Ureter (tissue), 1 donor: ENCODE measurements around the gene IRAG1. TPM values are rescaled to one million over a fixed set of nuclear protein-coding genes. Genes with fewer than 3 reads are reported as not detected.
A peak's percentile ranks its signal among the peaks of the same experiment; 100 is the strongest.

Source experiments
- DNase-seq: peaks from one replicate; pipeline ENCODE4 v3.0.0-alpha.2; 2020; ENCODE audit warnings: low spot score
- total RNA-seq: library from RNA; stranded (reverse); gene quantifications from one replicate; pipeline ENCODE4 v1.2.4, GENCODE V29; 2023
- donor health status: DM: yes; HTN: yes; CAD: no.

The IRAG1 gene, protein sequence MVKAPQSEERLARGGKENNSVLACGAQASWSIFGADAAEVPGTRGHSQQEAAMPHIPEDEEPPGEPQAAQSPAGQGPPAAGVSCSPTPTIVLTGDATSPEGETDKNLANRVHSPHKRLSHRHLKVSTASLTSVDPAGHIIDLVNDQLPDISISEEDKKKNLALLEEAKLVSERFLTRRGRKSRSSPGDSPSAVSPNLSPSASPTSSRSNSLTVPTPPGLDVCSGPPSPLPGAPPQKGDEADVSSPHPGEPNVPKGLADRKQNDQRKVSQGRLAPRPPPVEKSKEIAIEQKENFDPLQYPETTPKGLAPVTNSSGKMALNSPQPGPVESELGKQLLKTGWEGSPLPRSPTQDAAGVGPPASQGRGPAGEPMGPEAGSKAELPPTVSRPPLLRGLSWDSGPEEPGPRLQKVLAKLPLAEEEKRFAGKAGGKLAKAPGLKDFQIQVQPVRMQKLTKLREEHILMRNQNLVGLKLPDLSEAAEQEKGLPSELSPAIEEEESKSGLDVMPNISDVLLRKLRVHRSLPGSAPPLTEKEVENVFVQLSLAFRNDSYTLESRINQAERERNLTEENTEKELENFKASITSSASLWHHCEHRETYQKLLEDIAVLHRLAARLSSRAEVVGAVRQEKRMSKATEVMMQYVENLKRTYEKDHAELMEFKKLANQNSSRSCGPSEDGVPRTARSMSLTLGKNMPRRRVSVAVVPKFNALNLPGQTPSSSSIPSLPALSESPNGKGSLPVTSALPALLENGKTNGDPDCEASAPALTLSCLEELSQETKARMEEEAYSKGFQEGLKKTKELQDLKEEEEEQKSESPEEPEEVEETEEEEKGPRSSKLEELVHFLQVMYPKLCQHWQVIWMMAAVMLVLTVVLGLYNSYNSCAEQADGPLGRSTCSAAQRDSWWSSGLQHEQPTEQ
- 75.5 TPM for total RNA-seq

GRCh38 chr11:10693509-10694081 is at the start of gene IRAG1:
Gene IRAG1, minus strand, starts transcription at chr11:10693755. Its CDS starts 153 bp downstream, at chr11:10693602.
- DNase-seq = peak; percentile 75

DNA sequence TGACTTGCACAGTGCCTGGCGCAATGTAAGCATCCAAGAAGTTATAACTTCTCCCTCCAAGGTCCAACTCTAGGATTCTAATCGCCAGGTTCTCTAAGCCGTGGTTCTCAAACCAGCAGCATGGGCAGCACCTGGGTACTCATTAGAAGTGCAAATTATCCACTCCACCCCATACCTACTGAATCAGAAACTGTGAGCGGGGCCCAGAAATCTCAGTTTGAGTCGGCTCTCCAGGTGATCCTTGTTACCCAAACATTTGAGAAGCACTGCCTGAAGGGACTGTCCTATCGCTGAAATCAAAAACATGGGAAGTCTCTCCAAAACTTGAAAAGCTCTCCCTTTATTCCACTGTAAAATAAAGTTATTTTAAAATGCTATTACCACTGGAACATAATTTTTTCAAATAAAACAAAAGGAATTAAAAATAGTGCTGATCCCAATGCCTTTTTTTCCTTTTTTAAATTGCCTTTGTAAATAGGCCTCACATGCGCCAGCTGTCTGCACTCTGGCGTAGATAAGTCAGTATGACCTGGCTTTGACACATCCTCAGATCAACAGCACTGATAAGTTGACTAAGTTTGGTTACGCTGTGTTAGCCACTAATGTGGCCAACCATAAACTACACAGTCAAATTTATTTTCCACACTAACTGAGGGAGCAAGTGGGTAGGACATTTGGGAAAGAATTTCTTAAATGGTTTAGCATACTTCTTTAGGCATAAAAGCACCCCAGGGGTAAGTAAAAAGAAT is 49.1 kb upstream of the IRAG1 start:
- DNase-seq = no peak

DNA sequence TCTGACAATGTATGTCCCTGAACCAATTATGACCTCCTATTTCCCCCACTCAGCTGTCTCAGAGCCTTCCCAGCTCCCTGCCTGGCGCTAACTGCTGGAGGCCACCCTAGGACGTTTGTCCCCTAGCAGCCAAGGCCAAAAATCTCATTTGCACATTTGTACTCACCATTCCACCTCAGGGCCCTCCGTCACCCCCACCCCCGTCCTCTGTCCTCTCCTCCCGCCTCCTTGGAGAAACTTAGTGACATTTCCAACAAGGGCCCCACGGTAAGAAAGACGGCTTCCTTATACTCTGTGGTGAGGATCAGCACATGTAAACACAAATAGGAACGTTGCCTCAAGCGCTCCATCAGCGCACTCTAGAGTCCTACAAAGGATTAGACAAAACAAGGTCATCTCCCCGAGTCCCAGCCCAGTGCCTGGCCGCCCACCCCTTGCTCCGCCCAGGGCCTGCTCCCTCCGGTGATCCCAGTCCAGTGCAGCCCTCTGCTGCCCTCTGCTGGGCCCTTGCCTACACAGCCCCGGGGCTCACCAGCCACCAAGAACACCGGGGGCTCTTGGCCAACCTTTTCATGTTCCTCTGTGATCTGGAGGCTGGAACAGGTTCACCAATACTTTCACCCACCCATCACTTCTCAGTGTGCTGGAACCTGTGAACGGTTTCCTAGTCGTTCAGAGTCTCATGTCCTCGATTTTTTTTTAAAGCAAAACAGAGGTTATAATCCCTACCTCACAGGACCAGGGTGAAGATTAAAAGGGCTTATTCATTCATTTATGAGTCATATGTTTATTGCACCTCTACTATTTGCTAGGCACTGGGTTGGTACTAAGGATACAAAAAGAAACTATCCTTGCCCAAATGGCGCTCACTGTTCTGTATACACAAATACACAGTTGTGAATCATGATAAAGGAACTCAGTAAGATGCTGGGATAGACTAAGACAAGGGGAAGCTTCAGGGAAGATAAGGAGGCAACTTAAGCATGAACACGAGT is 42.2 kb upstream of the IRAG1 start:
- peak; percentile 96 for DNase-seq

DNA sequence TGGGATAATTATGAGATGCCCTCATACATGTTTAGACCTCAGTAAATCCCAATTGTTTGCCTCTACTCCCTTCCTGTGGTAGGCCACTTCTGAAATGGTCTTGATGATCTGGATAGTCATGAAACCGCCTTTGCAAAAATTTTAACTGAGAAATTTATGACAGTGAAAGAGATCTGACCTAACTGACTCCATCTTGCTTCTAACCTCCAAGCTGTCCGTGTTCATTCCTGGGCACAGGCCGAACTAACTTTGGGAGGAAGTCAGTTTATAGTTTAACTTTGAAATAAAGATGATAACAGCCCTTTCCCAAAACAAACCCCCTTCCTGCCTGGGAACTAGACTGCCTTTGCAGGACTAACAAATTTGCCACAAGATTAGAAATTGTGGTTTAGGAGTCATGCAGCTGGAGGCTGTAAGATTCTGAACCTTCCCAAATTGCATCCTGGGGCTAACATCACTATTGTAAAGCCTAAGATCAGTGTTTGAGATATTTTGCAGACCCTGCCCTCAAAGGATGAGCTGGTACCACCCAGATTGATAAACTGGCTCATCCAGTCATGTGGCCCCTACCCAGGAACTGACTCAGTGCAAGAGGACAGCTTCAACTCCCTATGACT is 37.6 kb upstream of the IRAG1 start:
- no peak for DNase-seq

DNA sequence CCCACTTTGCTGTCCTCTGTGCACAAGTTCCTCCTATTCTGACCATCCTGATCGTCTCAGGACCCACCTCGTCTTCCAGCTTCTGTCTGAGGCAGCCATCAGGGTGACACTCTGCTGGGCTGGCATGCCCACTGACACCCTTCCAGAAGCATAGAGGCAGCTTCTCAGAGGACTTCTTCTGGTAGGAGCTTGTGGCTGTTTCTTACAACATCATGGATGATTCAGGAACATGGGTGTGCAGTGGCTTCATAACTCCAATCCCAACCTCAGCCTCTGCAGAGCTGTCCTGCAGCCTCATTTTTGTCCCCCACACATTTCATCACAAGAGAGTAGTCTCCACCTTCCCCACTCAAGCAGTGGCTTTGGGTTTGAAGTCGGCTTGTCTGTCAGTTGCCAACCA is 36.6 kb upstream of the IRAG1 start:
- no peak for DNase-seq

DNA sequence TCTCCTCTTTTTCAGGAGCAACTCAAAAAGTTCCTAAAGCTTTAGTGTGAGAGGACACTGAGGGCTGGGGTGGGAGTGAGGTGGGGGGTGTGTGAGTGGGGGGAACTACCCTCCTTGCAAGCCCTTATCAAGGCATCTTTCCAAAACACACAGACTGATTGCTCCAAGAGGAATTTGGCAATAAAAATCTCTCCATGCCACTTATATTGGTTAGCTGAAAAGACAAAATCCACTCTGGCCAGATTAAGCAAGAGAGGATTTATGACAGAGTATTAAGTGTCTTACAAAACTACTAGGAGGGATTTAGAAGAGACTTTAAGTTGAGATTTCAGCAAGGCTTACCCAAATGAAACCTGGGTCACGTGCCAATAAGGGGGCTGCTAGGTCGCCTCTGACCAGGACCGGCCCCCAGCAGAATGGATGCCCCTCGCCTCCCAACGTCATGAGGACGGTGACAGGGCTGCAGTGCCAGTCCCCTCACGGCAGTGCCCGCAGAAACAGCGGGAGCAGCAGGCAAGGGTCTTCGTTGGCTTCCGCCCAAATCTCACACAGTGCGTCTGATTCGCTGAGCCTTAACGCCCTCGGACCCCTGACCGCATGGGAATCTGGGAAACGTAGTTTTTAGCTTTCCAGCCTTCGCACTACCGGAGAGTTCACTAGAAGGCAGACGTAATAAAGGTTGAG is 35.4 kb upstream of the IRAG1 start:
- no peak for DNase-seq

GRCh38 chr11:10728154-10728553 is 34.6 kb upstream of the IRAG1 start:
- no peak for DNase-seq

GRCh38 chr11:10727146-10727851 is 33.7 kb upstream of the IRAG1 start:
- no peak for DNase-seq

DNA sequence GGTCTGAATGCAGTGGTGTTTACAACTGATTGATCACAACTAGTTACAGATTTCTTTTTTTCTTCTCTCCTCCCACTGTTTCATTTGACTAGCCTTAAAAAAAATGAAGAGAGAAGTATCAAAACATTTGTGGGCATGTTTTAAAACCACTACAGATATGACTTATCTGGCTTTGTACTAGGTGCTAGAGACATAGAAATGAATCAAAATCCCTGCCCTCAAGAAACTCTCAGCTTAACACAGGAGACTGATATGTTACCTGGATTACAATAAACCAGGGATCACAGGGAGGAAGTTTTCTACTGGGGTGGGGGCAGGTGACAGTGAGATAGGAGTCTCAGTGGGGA is 32.3 kb upstream of the IRAG1 start:
- DNase-seq = no peak

GRCh38 chr11:10725114-10725906 is 31.8 kb upstream of the IRAG1 start:
- DNase-seq = no peak

GRCh38 chr11:10722307-10722706 is 28.8 kb upstream of the IRAG1 start:
- DNase-seq = no peak

GRCh38 chr11:10720881-10721376 is 27.4 kb upstream of the IRAG1 start:
- no peak for DNase-seq

DNA sequence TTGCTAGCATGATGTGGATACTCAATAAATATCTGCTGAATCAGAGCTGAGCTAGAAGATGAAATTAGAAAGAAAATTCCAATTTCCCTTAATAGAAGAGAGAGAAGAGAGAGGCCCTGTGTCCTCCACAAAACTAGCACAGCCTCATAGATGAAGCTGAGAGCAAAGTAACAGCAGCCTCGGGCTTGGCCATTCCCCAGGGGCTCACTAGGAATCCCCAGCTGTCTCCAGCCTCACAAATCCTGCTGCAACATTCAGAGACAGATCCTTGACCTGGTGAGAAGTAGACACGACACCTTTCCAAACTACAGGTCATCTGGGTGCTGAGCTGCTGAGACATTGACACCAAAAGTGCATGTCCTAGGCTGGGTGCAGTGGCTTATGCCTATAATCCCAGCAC is 26.1 kb upstream of the IRAG1 start:
- DNase-seq = no peak

GRCh38 chr11:10716543-10717259 is 23.1 kb upstream of the IRAG1 start:
- no peak for DNase-seq

DNA sequence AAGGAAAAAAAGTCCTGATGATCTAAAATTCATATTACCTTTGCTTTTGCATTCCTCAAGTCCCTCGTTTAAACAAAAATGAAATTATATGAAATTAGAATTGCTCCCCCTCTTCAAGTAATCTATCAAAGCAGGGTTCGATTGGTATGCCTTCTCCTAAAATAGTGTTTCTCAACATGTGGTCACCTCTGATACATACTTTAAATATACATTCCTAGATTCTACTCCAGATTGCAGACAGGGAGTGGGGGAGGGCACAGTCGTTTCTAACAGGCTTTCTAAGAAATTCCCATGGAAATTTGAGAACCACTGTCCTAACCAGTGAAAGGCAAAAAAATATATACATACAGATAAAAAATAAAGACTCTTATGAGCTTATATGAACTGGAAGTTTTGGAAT is 22.6 kb upstream of the IRAG1 start:
- no peak for DNase-seq

- DNase-seq = no peak
Measured at GRCh38 chr11:10715571-10715970, 22.0 kb upstream of the IRAG1 start.
